IMR-90 (cell line): ENCODE results near the gene CCNC. TPM values are rescaled to one million over a fixed set of nuclear protein-coding genes. Genes with fewer than 3 reads are reported as not detected.

Experiments used
- ATAC-seq: fragments of 200-7000 bp; cut with Tn5 transposase; 2 replicates; pipeline ENCODE4 v1.9.1; 2020; ENCODE audit warnings: low read depth, mild to moderate bottlenecking, moderate library complexity
- BruUV-seq: library from RNA; stranded (reverse); fragments of 400-500 nt; replicated peaks from 2 replicates; lab custom pipeline; 2021; lab: Mats Ljungman, UMichigan
- CTCF ChIA-PET: fragments of 300-600 bp; formaldehyde crosslinking; extraction: SDS; loops from one replicate; lab custom pipeline; 2021; ENCODE audit warnings: antibody characterized with exemption; lab: Yijun Ruan, JAX
- POLR2A ChIA-PET: fragments of 300-600 bp; sonication (Branson Sonifier 250); formaldehyde crosslinking; loops from one replicate; lab custom pipeline; 2022; ENCODE audit warnings: antibody characterized with exemption; ENCODE audit not compliant: unreplicated experiment; lab: Charles Lee
- DNase-seq: peaks from one replicate; pipeline ENCODE4 v3.0.0; 2013
- H2AFZ ChIP-seq: replicated peaks from 2 replicates; pipeline ENCODE3; 2013; ENCODE audit warnings: low read length, mild to moderate bottlenecking; ENCODE audit not compliant: poor library complexity
- H2AK5ac ChIP-seq: 2 replicates; pipeline ENCODE4 v1.6.1; 2013; ENCODE audit warnings: low read depth, low read length, inconsistent platforms
- H2AK9ac ChIP-seq: replicated peaks from 2 replicates; pipeline ENCODE3; 2013; ENCODE audit warnings: mild to moderate bottlenecking, low read depth, low read length, moderate library complexity; ENCODE audit not compliant: poor library complexity
- H2BK120ac ChIP-seq: 2 replicates; pipeline ENCODE4 v1.6.1; 2013; ENCODE audit warnings: low read depth, low read length, inconsistent platforms
- H2BK15ac ChIP-seq: 3 replicates; pipeline ENCODE4 v1.6.1; 2013; ENCODE audit warnings: low read depth, low read length, inconsistent platforms
- H2BK20ac ChIP-seq: 2 replicates; pipeline ENCODE4 v1.6.1; 2013; ENCODE audit warnings: low read depth, mild to moderate bottlenecking, inconsistent platforms, low read length, moderate library complexity
- H2BK5ac ChIP-seq: 2 replicates; pipeline ENCODE4 v1.6.1; 2013; ENCODE audit warnings: mild to moderate bottlenecking, low read depth, low read length, inconsistent platforms; ENCODE audit not compliant: poor library complexity, severe bottlenecking
- H3K14ac ChIP-seq: replicated peaks from 2 replicates; pipeline ENCODE4 v1.6.1; 2013; ENCODE audit warnings: low read depth, low read length, inconsistent platforms
- H3K18ac ChIP-seq: 2 replicates; pipeline ENCODE4 v1.6.1; 2013; ENCODE audit warnings: low read depth, low read length, control low read depth
- H3K23ac ChIP-seq: 2 replicates; pipeline ENCODE4 v1.6.1; 2013; ENCODE audit warnings: low read depth, low read length, inconsistent platforms
- H3K27ac ChIP-seq: 2 replicates; pipeline ENCODE4 v1.5.1; 2013; ENCODE audit warnings: mild to moderate bottlenecking, control low read depth, low read length; ENCODE audit not compliant: insufficient read depth
- H3K27me3 ChIP-seq: 2 replicates; pipeline ENCODE4 v1.6.1; 2013; ENCODE audit warnings: low read length; ENCODE audit not compliant: control insufficient read depth, insufficient read depth
- H3K36me3 ChIP-seq: 2 replicates; pipeline ENCODE4 v1.6.1; 2013; ENCODE audit warnings: low read length, mixed read lengths; ENCODE audit not compliant: control insufficient read depth, insufficient read depth
- H3K4ac ChIP-seq: 2 replicates; pipeline ENCODE4 v1.6.1; 2013; ENCODE audit warnings: low read depth, low read length, inconsistent platforms
- H3K4me1 ChIP-seq: 2 replicates; pipeline ENCODE4 v1.6.1; 2013; ENCODE audit warnings: low read length, mixed read lengths; ENCODE audit not compliant: control insufficient read depth, insufficient read depth
- H3K4me2 ChIP-seq: 2 replicates; pipeline ENCODE4 v1.6.1; 2013; ENCODE audit warnings: low read depth, mild to moderate bottlenecking, control low read depth, low read length, moderate library complexity
- H3K4me3 ChIP-seq: 2 replicates; pipeline ENCODE4 v1.5.1; 2013; ENCODE audit warnings: low read depth, mild to moderate bottlenecking, control low read depth, low read length, moderate library complexity; ENCODE audit not compliant: insufficient read depth
- H3K56ac ChIP-seq: 2 replicates; pipeline ENCODE4 v1.6.1; 2013; ENCODE audit warnings: low read length, inconsistent platforms; ENCODE audit not compliant: insufficient read depth; ENCODE audit errors: extremely low read depth
- H3K79me1 ChIP-seq, 2 experiments: 2 replicates each; pipeline ENCODE4 v1.6.1; 2013; ENCODE audit warnings: low read length in 2 of 2, inconsistent platforms in 1 of 2, low read depth in 1 of 2
- H3K9ac ChIP-seq: 2 replicates; pipeline ENCODE4 v1.6.1; 2013; ENCODE audit warnings: low read depth, low read length, control low read depth
- H3K9me1 ChIP-seq: 2 replicates; pipeline ENCODE4 v1.6.1; 2013; ENCODE audit warnings: low read length, inconsistent platforms; ENCODE audit not compliant: insufficient read depth
- H3K9me3 ChIP-seq: 2 replicates; pipeline ENCODE4 v1.6.1; 2013; ENCODE audit warnings: low read length; ENCODE audit not compliant: control insufficient read depth, insufficient read depth
- H4K20me1 ChIP-seq: 2 replicates; pipeline ENCODE4 v1.6.1; 2013; ENCODE audit warnings: low read length, inconsistent platforms; ENCODE audit not compliant: insufficient read depth
- H4K5ac ChIP-seq: 2 replicates; pipeline ENCODE4 v1.6.1; 2013; ENCODE audit warnings: mild to moderate bottlenecking, low read depth, low read length, control low read depth
- H4K8ac ChIP-seq, 2 experiments: 2 replicates each; pipeline ENCODE4 v1.6.1; 2013; ENCODE audit warnings: low read depth in 2 of 2, low read length in 2 of 2, control low read depth in 1 of 2, inconsistent platforms in 1 of 2
- H4K91ac ChIP-seq: 2 replicates; pipeline ENCODE4 v1.6.1; 2013; ENCODE audit warnings: low read depth, low read length, inconsistent platforms; ENCODE audit not compliant: insufficient read depth
- BHLHE40 ChIP-seq: fragments of 150-350 bp; IDR thresholded peaks from 2 replicates; pipeline ENCODE4 v1.6.1; 2016; ENCODE audit warnings: mild to moderate bottlenecking, low read depth, low read length
- CEBPB ChIP-seq: IDR thresholded peaks from 2 replicates; pipeline ENCODE4 v1.6.1; 2012; ENCODE audit warnings: low read depth, low read length, improper control_type of control experiment
- CHD1 ChIP-seq: IDR thresholded peaks from 2 replicates; pipeline ENCODE4 v1.6.1; 2012; ENCODE audit warnings: low read depth, low read length, improper control_type of control experiment
- CTCF ChIP-seq: conservative IDR thresholded peaks from 2 replicates; pipeline ENCODE4 v1.5.1; 2012; ENCODE audit warnings: mild to moderate bottlenecking, low read depth, low read length, improper control_type of control experiment
- ELK1 ChIP-seq: fragments of 150-350 bp; IDR thresholded peaks from 2 replicates; pipeline ENCODE4 v1.6.1; 2016; ENCODE audit warnings: low read depth, mild to moderate bottlenecking, low read length, moderate library complexity, borderline replicate concordance
- FOS ChIP-seq: fragments of 150-350 bp; IDR thresholded peaks from 2 replicates; pipeline ENCODE4 v1.6.1; 2016; ENCODE audit warnings: low read depth, low read length
- MAFK ChIP-seq: IDR thresholded peaks from 2 replicates; pipeline ENCODE4 v1.6.1; 2012; ENCODE audit warnings: low read depth, low read length, improper control_type of control experiment
- MAZ ChIP-seq: IDR thresholded peaks from 2 replicates; pipeline ENCODE4 v1.6.1; 2012; ENCODE audit warnings: low read depth, mild to moderate bottlenecking, low read length, improper control_type of control experiment, moderate library complexity, borderline replicate concordance
- MXI1 ChIP-seq: IDR thresholded peaks from 2 replicates; pipeline ENCODE4 v1.6.1; 2012; ENCODE audit warnings: low read depth, mild to moderate bottlenecking, low read length, moderate library complexity, borderline replicate concordance
- NFE2L2 ChIP-seq: fragments of 150-350 bp; IDR thresholded peaks from 2 replicates; pipeline ENCODE4 v1.6.1; 2016; ENCODE audit warnings: low read depth, mild to moderate bottlenecking, low read length
- POLR2A ChIP-seq: IDR thresholded peaks from 2 replicates; pipeline ENCODE4 v1.6.1; 2012; ENCODE audit warnings: mild to moderate bottlenecking, low read depth, low read length
- RAD21 ChIP-seq: IDR thresholded peaks from 2 replicates; pipeline ENCODE4 v1.6.1; 2012; ENCODE audit warnings: low read length, improper control_type of control experiment
- RCOR1 ChIP-seq: IDR thresholded peaks from 2 replicates; pipeline ENCODE4 v1.6.1; 2012; ENCODE audit warnings: mild to moderate bottlenecking, low read length, improper control_type of control experiment; ENCODE audit not compliant: insufficient replicate concordance
- RFX5 ChIP-seq: IDR thresholded peaks from 2 replicates; pipeline ENCODE4 v1.8.0; 2012; ENCODE audit warnings: low read depth, mild to moderate bottlenecking, low read length, moderate library complexity
- SMC3 ChIP-seq: fragments of 150-350 bp; IDR thresholded peaks from 2 replicates; pipeline ENCODE4 v1.6.1; 2016; ENCODE audit warnings: low read depth, mild to moderate bottlenecking, antibody characterized with exemption, low read length, moderate library complexity
- USF2 ChIP-seq: fragments of 150-350 bp; IDR thresholded peaks from 2 replicates; pipeline ENCODE4 v1.6.1; 2017; ENCODE audit warnings: mild to moderate bottlenecking, antibody characterized with exemption, low read length, low read depth
- WGBS, 2 experiments: methylation state at CpG; one replicate each; pipeline versions ENCODE4 v1.1.5 to v1.1.7; 2013; ENCODE audit warnings: missing lambda C conversion rate in 2 of 2; ENCODE audit not compliant: insufficient read length in 1 of 2; ENCODE audit errors: extremely low coverage in 2 of 2; 5-methylcytosine and 5-hydroxymethylcytosine counted together
- dilution Hi-C: fragments of 300-500 bp; cut with HindIII; formaldehyde crosslinking; loops from one replicate; pipeline ENCODE4 v1.14.3; 2018; ENCODE audit warnings: low sequenced_read_pairs; ENCODE audit not compliant: unreplicated experiment
- in situ Hi-C: fragments of 300-500 bp; cut with MboI; formaldehyde crosslinking; loops from 3 replicates; pipeline ENCODE4 v1.14.3; 2019; ENCODE audit warnings: low sequenced_read_pairs, inconsistent platforms, mixed read lengths
- intact Hi-C: fragments of 100-400 bp; cut with micrococcal nuclease; formaldehyde crosslinking; loops from 2 replicates; pipeline ENCODE4 v1.10.0; 2022
- polyA plus RNA-seq, 3 experiments: library from polyadenylated mRNA; depleted of rRNA; stranded (reverse); fragments of >200 nt; gene quantifications; 2 replicates each; pipeline ENCODE4 v1.2.3, GENCODE V29; 2012; ENCODE audit warnings: low replicate concordance in 1 of 3
- total RNA-seq: library from RNA; depleted of rRNA; stranded (reverse); fragments of >200 nt; gene quantifications from 2 replicates; pipeline ENCODE4 v1.2.3, GENCODE V29; 2012

CCNC gene
- total and polyA plus RNA-seq, 2 of the 4 experiments (the other 2 are of a cell fraction): 30.1 to 95.7 TPM

GRCh38 chr6:99575544-99576227 is 7.2 kb upstream of the CCNC start:
- H3K4me2 ChIP-seq: no peak overlapping the region
- no peak overlapping the region for H2BK15ac ChIP-seq
- no peak overlapping the region for H2AK9ac ChIP-seq
- no peak overlapping the region for H3K27ac ChIP-seq
- no peak overlapping the region for H2BK20ac ChIP-seq
- H4K8ac ChIP-seq: no peak overlapping the region
- ATAC-seq (no peak), DNase-seq (no peak)
- no peak overlapping the region for H4K91ac ChIP-seq
- ChIA-PET POLR2A (no interaction called here), CTCF (interaction anchor here (0.6 kb wide), 1 partner anchor 123 kb away, joined by 3 read pairs; no protein-coding TSS in a partner anchor)
- dilution Hi-C loops (no loop called here), intact Hi-C loops (no loop called here), in situ Hi-C loops (loop anchor here (25.0 kb wide), 1 partner anchor 887 kb away; the partner anchor contains the start of gene SIM1)
- no TSS peak for BruUV-seq
- no peaks in the 10 kb centered on the region for H3K9me3 ChIP-seq
- H3K9me1 ChIP-seq: no peaks in the 10 kb centered on the region
- H4K20me1 ChIP-seq: no peaks in the 10 kb centered on the region
- no peak overlapping the region for H2AK5ac ChIP-seq
- no peak overlapping the region for H3K4ac ChIP-seq
- no peak overlapping the region for H3K56ac ChIP-seq
- H3K4me1 ChIP-seq: no peaks in the 10 kb centered on the region
- no peak overlapping the region for H3K14ac ChIP-seq
- 83% methylated on average over 2 of the region's 2 CpGs; no CpG with 5 or more reads in 1 of the 2 experiments for WGBS, 2 experiments
- no peaks in the 10 kb centered on the region for H3K36me3 ChIP-seq
- no peaks in the 10 kb centered on the region; the same call in 1 of the 2 replicates for H3K27me3 ChIP-seq
- H3K23ac ChIP-seq: no peak overlapping the region
- no peak overlapping the region for H2AFZ ChIP-seq
- no peak overlapping the region for H3K9ac ChIP-seq
- no peak overlapping the region for H4K5ac ChIP-seq
- H3K79me1 ChIP-seq: no peaks in the 10 kb centered on the region
- H3K18ac ChIP-seq: no peak overlapping the region
- no peak overlapping the region for H2BK120ac ChIP-seq
- TF ChIP-seq MAFK: no peak
- no peak for TF ChIP-seq RFX5
- TF ChIP-seq USF2: no peak
- no peak for TF ChIP-seq RCOR1
- no peak for TF ChIP-seq CHD1
- no peak for TF ChIP-seq RAD21
- TF ChIP-seq BHLHE40: no peak
- TF ChIP-seq SMC3: no peak
- no peak for TF ChIP-seq NFE2L2
- TF ChIP-seq CEBPB: no peak
- TF ChIP-seq CTCF: no peak
- no peak for TF ChIP-seq MAZ
- TF ChIP-seq FOS: no peak
- no peak for TF ChIP-seq POLR2A
- no peak for TF ChIP-seq ELK1
- no peak for TF ChIP-seq MXI1
- no peak overlapping the region for H3K4me3 ChIP-seq
- H2BK5ac ChIP-seq: no peak overlapping the region
